Measurements from ENCODE around the gene PRPF4.

PRPF4 gene

DNA sequence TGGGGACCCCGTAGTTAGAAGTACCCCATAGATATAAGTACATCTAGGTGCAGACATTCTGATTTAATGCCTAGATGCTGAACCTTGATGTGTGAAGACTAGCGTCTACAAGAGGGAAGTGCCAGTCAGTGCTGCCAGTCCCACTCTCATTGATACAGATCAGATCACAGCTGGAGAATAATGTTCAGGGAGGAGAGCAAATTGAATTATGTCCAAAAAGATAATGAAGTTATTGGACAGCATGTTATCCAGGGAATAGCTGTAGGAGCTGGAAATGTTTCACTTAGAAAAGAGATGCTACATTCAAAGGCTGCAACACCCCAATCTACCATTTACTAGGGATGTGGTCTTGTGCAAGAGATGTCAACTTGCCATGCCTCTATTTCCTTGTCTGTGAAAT lies 43.6 kb downstream of the PRPF4 start:
- Histone ChIP-seq H3K9ac (ENCODE audit: low read depth, low read length) (no peak overlapping the region), H3K4me1 (ENCODE audit: control insufficient read depth, insufficient read depth, low read length) (no peaks in the 10 kb centered on the region), H3K9me3 (ENCODE audit: control insufficient read depth, insufficient read depth, low read length) (no peaks in the 10 kb centered on the region), H3K36me3 (ENCODE audit: control insufficient read depth, insufficient read depth, low read length) (no peaks in the 10 kb centered on the region), H3K27me3 (ENCODE audit: control insufficient read depth, insufficient read depth, low read length) (no peaks in the 10 kb centered on the region), H3K4me3 (ENCODE audit: low read depth, low read length) (no peak overlapping the region)

DNA sequence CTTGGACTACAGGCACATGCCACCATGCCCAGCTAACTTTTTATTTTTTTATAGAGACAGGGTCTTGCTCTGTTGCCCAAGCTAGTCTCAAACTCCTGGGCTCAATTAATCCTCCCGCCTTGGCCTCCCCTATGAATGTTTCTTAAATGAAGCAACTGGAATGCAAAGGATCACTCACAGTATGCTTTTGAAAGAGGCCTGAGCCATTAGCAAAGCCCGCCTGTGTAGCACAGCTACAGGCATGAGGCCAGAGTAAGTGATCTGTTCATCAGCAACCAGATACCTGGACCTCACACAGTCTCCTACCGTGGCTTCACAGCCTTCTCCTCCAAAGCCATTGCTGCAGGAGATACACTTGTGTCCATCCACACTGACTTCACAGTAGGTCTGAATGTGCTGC lies 44.6 kb downstream of the PRPF4 start:
- Histone ChIP-seq H3K4me1 (ENCODE audit: control insufficient read depth, insufficient read depth, low read length) (no peaks in the 10 kb centered on the region), H3K36me3 (ENCODE audit: control insufficient read depth, insufficient read depth, low read length) (no peaks in the 10 kb centered on the region), H3K9ac (ENCODE audit: low read depth, low read length) (no peak overlapping the region), H3K27me3 (ENCODE audit: control insufficient read depth, insufficient read depth, low read length) (no peaks in the 10 kb centered on the region), H3K4me3 (ENCODE audit: low read depth, low read length) (no peak overlapping the region), H3K9me3 (ENCODE audit: control insufficient read depth, insufficient read depth, low read length) (no peaks in the 10 kb centered on the region)

GRCh38 chr9:113322671-113323070 lies 47.2 kb downstream of the PRPF4 start:
- Histone ChIP-seq H3K9ac (ENCODE audit: low read depth, low read length) (no peak overlapping the region), H3K9me3 (ENCODE audit: control insufficient read depth, insufficient read depth, low read length) (no peaks in the 10 kb centered on the region), H3K4me3 (ENCODE audit: low read depth, low read length) (no peak overlapping the region), H3K36me3 (ENCODE audit: control insufficient read depth, insufficient read depth, low read length) (no peaks in the 10 kb centered on the region), H3K27me3 (ENCODE audit: control insufficient read depth, insufficient read depth, low read length) (no peaks in the 10 kb centered on the region), H3K4me1 (ENCODE audit: control insufficient read depth, insufficient read depth, low read length) (no peaks in the 10 kb centered on the region)

GRCh38 chr9:113326230-113326629 lies 50.8 kb downstream of the PRPF4 start:
- Histone ChIP-seq H3K9me3 (ENCODE audit: control insufficient read depth, insufficient read depth, low read length) (no peaks in the 10 kb centered on the region), H3K4me1 (ENCODE audit: control insufficient read depth, insufficient read depth, low read length) (no peaks in the 10 kb centered on the region), H3K4me3 (ENCODE audit: low read depth, low read length) (no peak overlapping the region), H3K36me3 (ENCODE audit: control insufficient read depth, insufficient read depth, low read length) (no peaks in the 10 kb centered on the region), H3K9ac (ENCODE audit: low read depth, low read length) (no peak overlapping the region), H3K27me3 (ENCODE audit: control insufficient read depth, insufficient read depth, low read length) (no peaks in the 10 kb centered on the region)

DNA sequence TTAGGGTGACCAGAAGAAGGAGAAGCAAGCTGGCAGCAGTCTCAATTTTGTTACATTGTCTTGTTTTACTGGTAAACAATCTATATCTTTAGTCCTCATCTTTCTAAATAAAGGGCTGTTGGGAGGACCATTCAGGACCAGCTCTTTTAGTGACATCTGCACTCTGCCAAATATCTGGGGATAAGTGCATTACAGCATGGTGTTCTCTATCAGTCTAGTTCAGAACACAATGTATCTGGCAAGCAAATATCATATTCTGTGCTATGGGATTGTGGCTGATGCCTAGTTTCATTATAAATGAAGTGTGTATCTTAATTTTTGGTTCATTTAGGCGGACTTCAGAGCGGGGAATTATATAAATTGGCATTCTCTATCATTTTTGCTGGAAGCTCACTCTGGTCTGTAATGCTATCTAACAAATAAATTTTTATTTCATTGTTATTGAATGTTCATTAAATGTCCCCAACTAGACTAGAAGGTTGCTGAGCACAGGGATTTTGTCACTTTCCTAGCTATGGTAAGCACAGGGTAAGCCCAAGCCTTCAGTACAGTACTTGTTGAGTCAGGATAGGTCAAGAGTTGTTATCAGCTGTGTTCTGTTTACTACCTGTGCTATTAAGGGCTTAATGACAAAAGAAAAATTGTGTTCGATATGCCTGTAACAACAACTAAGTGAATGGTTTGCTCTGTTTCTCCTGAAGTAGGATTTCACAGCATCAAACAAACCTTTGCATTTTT lies 52.8 kb downstream of the PRPF4 start:
- no peaks in the 10 kb centered on the region for H3K9me3 ChIP-seq (ENCODE audit: control insufficient read depth, insufficient read depth, low read length)
- H3K4me3 ChIP-seq (ENCODE audit: low read depth, low read length) = no peak overlapping the region
- no peaks in the 10 kb centered on the region for H3K36me3 ChIP-seq (ENCODE audit: control insufficient read depth, insufficient read depth, low read length)
- no peaks in the 10 kb centered on the region for H3K4me1 ChIP-seq (ENCODE audit: control insufficient read depth, insufficient read depth, low read length)
- H3K27me3 ChIP-seq (ENCODE audit: control insufficient read depth, insufficient read depth, low read length) = no peaks in the 10 kb centered on the region
- no peak overlapping the region for H3K9ac ChIP-seq (ENCODE audit: low read depth, low read length)

GRCh38 chr9:113331780-113332179 lies 56.3 kb downstream of the PRPF4 start:
- Histone ChIP-seq H3K9me3 (ENCODE audit: control insufficient read depth, insufficient read depth, low read length) (no peaks in the 10 kb centered on the region), H3K4me3 (ENCODE audit: low read depth, low read length) (no peak overlapping the region), H3K36me3 (ENCODE audit: control insufficient read depth, insufficient read depth, low read length) (no peaks in the 10 kb centered on the region), H3K27me3 (ENCODE audit: control insufficient read depth, insufficient read depth, low read length) (peaks cover 2% of the 10 kb centered on the region), H3K4me1 (ENCODE audit: control insufficient read depth, insufficient read depth, low read length) (no peaks in the 10 kb centered on the region), H3K9ac (ENCODE audit: low read depth, low read length) (no peak overlapping the region)

DNA sequence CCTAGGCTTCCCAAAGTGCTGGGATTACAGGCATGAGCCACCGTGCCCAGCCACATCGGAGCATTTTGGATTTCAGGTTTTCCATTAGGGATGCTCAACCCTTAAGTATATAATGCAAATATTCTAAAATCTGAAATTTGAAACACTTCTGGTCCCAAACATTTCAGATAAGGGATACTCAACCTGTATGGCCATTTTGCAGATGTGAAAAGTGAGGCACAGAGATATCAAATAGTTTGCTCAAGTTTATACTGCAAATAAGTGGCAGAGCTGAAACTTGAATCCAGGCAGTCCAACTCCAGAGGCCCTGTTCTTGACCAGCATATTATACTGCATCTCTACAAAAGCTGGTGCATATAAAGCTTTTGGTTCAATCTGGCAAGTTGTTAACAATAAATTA lies 62.3 kb downstream of the PRPF4 start:
- Histone ChIP-seq H3K36me3 (ENCODE audit: control insufficient read depth, insufficient read depth, low read length) (no peaks in the 10 kb centered on the region), H3K9ac (ENCODE audit: low read depth, low read length) (no peak overlapping the region)

DNA sequence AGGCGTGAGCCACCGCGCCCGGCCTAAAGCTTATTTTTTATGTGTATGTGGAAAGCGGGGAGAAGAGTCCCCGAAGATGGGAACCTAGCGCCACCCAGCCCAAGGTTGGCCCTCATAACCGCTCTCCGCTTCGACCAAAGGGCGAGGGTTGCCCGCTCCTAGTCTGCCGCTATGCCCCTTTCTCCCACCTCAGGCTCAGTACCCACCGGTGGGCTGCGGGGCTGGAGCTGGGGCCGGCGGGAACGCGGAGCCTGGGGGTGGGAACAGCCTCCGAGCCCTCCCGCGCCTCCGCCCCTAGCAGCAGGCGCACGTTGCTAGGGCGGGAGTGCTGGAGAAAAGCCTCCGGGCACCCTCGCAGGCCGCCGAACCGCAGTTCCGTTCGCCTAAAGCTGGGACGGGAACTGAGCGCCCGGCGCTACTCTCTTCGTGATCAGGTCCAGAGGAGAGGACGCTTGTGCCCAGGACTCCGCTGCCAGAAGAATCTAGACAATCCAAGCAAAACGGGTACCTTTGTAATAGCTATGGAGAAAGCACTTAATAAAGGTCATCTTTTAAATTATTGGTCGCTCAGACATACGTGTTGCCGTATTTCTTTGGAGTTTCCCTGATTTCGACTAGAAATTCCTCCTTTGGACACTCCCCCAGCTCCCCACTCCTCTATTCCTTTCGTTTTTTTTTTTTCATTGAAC lies 64.7 kb downstream of the PRPF4 start, which contains the start of gene WDR31:
Gene WDR31 (minus strand): TSS at position 265 of the 689 bp plus-strand sequence. CDS start 8,253 bp downstream, outside the sequence.
- H3K4me3 ChIP-seq (ENCODE audit: low read depth, low read length) = peak within 1 kb of the TSS; percentile 93
- H3K36me3 ChIP-seq (ENCODE audit: control insufficient read depth, insufficient read depth, low read length) = no peaks in the 10 kb centered on the region
- peaks cover 26% of the 10 kb centered on the region for H3K27me3 ChIP-seq (ENCODE audit: control insufficient read depth, insufficient read depth, low read length)
- H3K4me1 ChIP-seq (ENCODE audit: control insufficient read depth, insufficient read depth, low read length) = peaks cover 3% of the 10 kb centered on the region
- H3K9me3 ChIP-seq (ENCODE audit: control insufficient read depth, insufficient read depth, low read length) = no peaks in the 10 kb centered on the region
- peak within 1 kb of the TSS; percentile 73 for H3K9ac ChIP-seq (ENCODE audit: low read depth, low read length)

More for the DNA sequence above, 62.3 kb downstream of the PRPF4 start:
- peaks cover 26% of the 10 kb centered on the region for H3K27me3 ChIP-seq (ENCODE audit: control insufficient read depth, insufficient read depth, low read length)
- no peaks in the 10 kb centered on the region for H3K9me3 ChIP-seq (ENCODE audit: control insufficient read depth, insufficient read depth, low read length)
- H3K4me1 ChIP-seq (ENCODE audit: control insufficient read depth, insufficient read depth, low read length) = peaks cover 3% of the 10 kb centered on the region
- no peak overlapping the region for H3K4me3 ChIP-seq (ENCODE audit: low read depth, low read length)

DNA sequence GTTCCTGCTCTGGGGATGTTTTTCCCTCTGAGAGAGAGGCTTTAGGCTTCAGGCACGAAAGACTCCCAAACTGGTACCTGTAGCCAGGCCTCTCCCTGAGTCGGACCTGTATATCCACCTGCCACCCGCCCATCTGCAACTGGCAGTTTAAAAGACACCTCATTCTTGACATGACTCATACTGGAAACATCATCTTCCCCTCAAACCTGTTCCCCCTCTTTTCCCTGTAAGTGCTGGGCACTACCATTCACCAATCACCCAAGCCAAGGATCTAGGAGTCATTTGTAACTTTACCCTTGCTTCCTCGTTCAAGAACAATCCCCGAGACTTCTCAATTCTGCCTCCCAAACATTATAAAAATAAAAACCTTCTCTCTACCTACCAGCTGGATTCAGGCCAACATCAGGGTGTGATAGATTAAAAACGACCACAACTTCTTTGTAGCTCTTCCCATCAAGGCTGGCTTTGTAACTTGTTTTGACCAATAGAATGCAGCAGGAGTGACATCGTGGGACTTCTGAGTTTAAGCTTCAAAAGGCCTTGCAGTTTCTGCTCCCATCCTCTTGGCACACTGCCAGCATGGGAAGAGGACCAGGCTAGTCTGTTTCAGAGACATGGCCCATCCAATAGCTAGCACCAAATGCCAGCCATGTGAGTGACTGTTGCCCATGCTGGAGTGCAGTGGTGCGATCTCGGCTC lies 66.4 kb downstream of the PRPF4 start:
- Histone ChIP-seq H3K36me3 (ENCODE audit: control insufficient read depth, insufficient read depth, low read length) (no peaks in the 10 kb centered on the region), H3K27me3 (ENCODE audit: control insufficient read depth, insufficient read depth, low read length) (peaks cover 28% of the 10 kb centered on the region), H3K9me3 (ENCODE audit: control insufficient read depth, insufficient read depth, low read length) (no peaks in the 10 kb centered on the region), H3K4me3 (ENCODE audit: low read depth, low read length) (no peak overlapping the region), H3K4me1 (ENCODE audit: control insufficient read depth, insufficient read depth, low read length) (peaks cover 3% of the 10 kb centered on the region), H3K9ac (ENCODE audit: low read depth, low read length) (no peak overlapping the region)

All from iPS-15b (cell line).